ENCODE results near the gene NAGPA.
"Not testable (repeated sequence)": the region's sequence is repeated elsewhere in the genome, so short reads cannot be mapped to it uniquely, and the experiment has no call there.

NAGPA gene

DNA sequence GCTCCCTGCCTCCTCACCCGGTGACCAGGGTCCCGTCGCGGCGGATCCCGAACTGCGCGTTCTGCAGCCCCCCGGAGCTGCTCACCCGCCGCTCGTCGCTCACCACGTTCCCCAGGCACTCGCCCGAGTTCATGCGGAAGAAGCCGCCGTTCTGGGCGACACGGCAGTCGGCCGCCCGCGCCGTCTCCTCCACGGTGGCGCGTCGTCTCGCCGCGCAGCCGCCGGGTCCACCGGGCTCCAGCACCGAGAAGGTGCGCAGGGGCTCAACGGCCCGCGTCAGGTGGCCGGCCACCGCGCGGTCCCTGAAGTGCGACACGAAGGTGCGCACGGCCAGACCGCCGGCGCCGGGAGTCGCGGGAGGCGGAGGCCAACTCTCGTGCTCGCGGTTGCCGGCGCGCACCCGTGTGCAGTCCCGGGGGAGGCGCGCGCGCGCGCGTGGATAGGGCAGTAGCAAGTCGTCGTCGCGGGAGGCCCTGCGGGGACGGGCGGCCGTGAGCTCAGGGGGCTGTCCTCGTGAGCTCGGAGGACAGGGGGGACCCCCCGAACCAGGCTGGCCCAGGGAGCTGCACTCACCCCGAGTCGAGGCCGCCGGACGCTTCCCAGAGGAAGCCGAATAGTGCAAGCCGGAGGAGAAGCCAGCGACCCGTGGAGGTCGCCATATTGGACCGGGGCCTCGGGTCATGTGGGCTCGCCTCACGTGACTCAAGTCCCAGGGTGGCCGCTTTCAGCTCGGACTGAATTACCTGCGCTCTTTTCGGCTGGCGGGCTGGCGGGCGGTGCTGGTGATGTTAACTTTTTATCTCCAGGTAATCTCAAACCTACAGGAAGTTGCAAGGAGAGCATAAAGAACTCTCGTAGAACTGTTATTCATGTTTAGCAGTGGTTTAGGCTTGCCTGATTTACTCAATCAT, at the start of gene NAGPA:
TSS of gene NAGPA (minus strand) at position 680 of the 911 bp plus-strand sequence. CDS start at position 659, 21 bp downstream.
- peak; percentile 82 to 83 for DNase-seq

- DNase-seq, result not testable (repeated sequence)
Observed at GRCh38 chr16:5080996-5081395, 47.3 kb upstream of the NAGPA start.

DNA sequence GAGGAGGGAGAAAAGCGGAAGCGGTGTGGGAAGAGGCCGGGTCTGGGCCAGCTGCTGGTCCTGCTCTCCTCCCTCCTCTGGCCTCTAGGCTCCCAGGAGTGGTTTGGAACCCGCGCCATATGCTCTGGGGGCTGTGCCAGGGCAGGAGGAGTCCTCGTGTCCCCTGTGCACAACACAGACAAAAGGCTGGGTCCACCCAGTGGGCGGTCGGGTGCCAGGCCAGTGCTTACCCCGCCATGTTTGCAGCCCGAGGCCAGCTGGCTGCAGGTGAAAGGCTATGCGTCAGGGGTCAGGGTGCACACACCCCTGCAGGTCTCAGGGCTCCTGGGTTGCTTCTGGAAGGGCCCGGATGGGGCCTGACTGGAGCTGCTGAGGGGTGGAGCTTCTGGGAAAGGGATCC, 46.7 kb upstream of the NAGPA start:
- not testable (repeated sequence) for DNase-seq

GRCh38 chr16:5078626-5079025, 44.9 kb upstream of the NAGPA start:
- DNase-seq, result no peak

- no peak for DNase-seq
Observed at GRCh38 chr16:5077304-5077703, 43.6 kb upstream of the NAGPA start.

- no peak for DNase-seq
Observed at GRCh38 chr16:5075637-5076036, 41.9 kb upstream of the NAGPA start.

DNA sequence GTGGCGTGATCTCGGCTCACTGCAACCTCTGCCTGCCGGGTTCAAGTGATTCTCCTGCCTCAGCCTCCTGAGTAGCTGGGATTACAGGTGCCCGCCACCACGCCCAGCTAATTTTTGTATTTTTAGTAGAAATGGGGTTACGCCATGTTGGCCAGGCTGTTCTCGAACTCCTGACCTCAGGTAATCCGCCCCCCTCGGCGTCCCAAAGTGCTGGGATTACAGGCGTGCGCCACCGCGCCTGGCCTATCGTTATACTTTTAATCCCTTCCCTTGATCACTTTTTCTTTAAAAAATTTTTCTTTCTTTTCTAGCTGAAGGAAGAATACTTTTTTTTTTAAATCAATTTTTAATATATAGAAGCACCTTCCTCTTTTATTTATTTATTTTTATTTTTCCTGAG, 40.0 kb upstream of the NAGPA start:
- not testable (repeated sequence) for DNase-seq

GRCh38 chr16:5073279-5073629, 39.5 kb upstream of the NAGPA start:
- no peak for DNase-seq

DNA sequence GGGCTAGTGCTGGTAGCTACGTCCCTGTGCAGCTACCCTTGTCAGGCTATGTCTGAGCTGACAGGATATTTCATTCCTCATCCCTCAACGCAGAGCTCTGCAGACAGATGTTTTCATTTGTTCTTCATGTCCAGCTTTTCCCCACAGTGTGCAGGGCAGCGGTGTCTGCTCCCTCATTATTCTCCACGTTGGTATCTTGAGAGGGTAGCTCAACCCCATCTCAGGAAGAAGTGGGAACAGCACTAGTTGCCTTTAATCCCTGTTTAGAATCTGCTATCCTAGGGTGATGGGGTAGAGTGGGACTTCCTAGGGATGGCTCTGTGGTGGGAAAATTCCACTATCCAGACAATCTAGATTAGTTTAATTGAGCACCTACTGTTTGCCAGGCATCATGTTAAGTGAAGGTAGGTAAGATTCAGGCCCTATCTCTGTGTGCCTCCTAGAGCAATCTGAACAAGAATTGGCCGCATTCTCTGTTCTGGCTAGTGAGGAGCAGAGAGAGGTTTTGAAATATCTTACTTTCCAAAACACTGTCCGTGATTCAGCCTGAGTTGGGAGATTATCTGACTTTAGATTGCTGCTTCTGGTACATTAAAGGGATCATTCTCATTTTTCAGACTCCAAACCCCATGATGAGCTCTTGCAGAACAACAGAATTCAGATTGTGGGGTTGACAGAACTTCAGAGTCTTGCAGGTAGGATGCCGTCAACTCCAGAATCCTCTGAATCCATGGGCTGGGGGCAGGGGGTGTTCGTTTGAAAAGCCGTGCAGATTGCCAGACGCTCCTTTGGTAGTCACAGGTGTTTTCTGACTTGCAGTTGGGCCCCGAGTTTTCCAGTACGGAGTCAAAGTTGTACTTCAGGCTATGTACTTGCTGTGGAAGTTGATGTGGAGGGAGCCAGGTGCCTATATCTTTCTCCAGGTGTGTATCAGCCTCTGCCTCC, 38.9 kb upstream of the NAGPA start:
- no peak for DNase-seq

GRCh38 chr16:5071681-5072333, 38.1 kb upstream of the NAGPA start, which contains the start of gene ALG1:
Gene ALG1 (plus strand): TSS chr16:5071843. CDS start chr16:5071850, 7 bp downstream.
- peak; percentile 91 for DNase-seq

- no peak for DNase-seq
Observed at GRCh38 chr16:5071341-5071680, 37.6 kb upstream of the NAGPA start.

GRCh38 chr16:5070431-5071186, 36.9 kb upstream of the NAGPA start:
- DNase-seq, result no peak

- no peak for DNase-seq
Observed at GRCh38 chr16:5069854-5070253, 36.1 kb upstream of the NAGPA start.

DNA sequence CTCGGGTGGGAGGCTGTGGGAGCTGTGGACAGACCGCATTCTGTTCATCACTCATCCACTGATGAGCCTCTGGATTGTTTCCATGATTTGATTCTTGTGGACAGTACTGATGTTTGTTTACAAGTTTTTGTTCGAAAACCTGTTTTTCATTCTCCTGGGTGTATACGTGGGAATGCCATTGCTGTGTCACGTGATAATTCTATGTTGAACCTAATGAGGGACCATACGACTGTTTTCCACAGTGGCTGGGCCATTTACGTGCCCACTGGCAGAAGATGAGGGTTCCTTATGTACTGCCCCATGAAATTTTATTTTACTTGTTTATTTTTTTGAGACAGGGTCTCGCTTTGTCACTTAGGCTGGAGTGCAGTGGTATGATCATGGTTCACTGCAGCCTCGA, 35.3 kb upstream of the NAGPA start:
- DNase-seq, result no peak

DNA sequence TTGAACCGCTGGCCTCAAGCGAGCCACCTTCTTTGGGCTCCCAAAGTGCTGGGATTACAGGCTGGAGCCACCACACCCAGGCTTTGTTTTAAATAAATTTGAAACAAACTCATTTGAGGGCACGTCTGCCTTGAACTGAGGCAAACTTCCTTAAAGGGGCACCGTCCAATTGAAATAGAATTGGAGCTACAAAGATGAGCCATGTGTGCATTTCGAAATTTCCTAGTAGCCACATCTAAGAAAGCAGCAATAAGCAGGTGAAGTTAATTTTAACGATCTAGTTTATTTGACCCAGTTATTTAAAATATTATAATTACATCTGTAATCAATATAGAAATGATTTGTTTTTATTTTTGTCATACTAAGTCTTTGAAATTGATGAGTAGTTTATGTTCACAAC, 32.8 kb upstream of the NAGPA start:
- DNase-seq, result no peak

- no peak for DNase-seq
Observed at GRCh38 chr16:5065813-5066212, 32.1 kb upstream of the NAGPA start, which contains the start of gene C16orf89. Gene C16orf89 (minus strand): TSS chr16:5065956. CDS start chr16:5065908, 48 bp downstream.

GRCh38 chr16:5065326-5065725, 31.6 kb upstream of the NAGPA start:
- DNase-seq, result no peak

DNA sequence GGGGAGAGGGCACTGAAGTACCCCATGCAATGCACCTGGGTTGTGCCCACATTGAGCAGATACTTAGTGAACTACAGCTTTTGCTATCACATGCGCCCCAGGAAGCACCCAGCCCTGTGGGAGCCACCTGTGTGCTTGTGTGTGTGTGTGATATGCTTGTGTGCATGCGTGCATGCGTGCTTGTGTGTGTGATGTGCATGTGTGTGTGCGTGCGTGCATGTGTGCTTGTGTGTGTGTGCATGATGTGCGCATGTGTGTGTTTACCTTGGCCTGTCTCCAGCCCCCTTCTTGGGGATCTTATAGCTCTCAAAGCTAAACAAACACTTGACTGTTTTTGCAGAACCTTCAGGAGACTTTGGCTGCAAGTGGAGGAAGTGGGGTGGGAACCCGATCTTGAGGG, 31.2 kb upstream of the NAGPA start:
- no peak for DNase-seq

DNA sequence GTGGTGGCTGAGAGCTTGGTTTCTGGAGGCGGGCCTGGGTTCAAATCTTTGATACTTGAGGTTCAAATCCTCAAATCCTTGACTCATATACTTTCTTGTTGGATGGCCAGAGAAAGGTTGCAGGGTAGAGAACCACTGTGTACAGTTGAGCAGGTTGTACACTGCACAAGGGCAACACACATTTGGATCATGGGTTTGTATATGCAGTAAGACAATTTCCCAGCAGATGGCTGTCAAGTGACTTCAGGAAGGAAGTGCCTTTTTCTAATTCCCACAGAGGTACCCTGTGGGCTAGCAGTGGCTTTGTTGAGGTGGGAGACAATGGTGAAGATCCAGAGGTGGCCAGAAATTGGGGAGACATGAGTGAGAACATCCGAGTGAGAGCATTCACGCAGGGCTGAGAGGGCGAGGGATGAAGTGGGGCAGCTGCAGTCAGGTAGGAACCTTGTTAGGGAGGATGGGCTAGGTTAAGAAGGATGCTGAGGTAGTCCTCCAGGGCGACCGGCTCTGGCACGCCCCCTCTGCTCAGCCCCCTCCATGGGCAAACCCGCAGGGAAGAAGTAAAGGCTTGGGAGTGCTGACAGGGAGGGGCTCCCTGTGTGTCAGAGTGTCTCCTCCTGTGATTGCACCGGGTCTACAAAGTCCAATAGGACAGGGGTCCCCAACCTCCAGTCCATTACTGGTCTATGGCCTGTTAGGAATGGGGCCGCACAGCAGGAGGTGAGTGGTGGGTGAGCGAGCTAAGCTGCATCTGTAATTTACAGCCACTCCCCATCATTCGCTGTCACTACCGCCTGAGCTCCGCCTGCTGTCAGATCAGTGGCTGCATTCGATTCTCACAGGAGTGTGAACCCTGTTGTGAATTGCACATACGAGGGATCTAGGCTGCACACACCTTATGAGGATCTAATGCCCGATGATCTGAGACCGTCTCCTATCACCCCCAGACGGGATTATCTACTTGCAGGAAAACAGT, 29.3 kb upstream of the NAGPA start:
- DNase-seq, result no peak

GRCh38 chr16:5062051-5062450, 28.3 kb upstream of the NAGPA start:
- DNase-seq, result no peak

DNA sequence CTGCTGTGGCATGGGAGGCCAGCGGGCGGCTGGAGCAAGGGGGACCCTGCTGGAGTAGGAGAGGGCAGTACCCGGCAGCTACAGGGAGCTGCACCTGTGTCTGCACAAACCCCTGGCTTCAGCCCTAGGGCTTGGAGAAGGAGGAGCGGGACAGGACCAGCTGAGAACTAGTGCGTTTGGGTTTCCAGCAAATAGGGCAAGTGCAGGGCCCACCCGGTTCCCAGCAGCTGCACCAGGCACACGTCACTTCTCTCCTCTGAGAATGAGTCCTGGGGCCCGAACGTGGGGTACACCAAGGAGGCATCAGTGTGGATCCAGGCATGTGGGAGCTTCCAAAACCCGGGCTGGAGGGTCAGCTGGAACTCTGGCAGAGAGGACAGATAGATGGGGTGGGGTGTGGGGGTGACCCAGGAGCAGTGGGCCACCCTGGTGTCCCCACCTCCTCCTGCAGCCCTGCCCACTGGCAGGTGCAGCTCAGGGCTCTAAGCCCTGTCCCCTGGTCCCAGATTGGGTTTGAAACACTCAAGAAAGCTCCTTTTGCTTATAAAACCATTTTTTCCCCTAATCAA, 26.4 kb upstream of the NAGPA start:
- DNase-seq, result no peak
